Caki2 (cell line): Measurements from ENCODE around the gene TUBA4A. TPM values are rescaled to one million over a fixed set of nuclear protein-coding genes. Genes with fewer than 3 reads are reported as not detected.

ENCODE experiments used
- DNase-seq: peaks from one replicate; pipeline ENCODE4 v3.0.0-alpha.2; 2015; ENCODE audit warnings: low read depth
- in situ Hi-C: cut with HindIII; loops from 2 replicates; pipeline ENCODE4 v1.10.0; 2016; ENCODE audit warnings: low sequenced_read_pairs, low pct_unique_long_range_greater_than_20kb, mixed read lengths
- total RNA-seq: library from RNA; depleted of rRNA; stranded (reverse); fragments of >200 nt; shearing (Covaris generic); gene quantifications from 2 replicates; pipeline ENCODE4 v1.2.3, GENCODE V29; 2014; ENCODE audit warnings: low replicate concordance

The TUBA4A gene
- total RNA-seq, 1 experiment from 2014 or later: 23.9 TPM

GRCh38 chr2:219249203-219249980 lies 4.3 kb downstream of the TUBA4A start:
- in situ Hi-C loops: no loop called here
- DNase-seq: peak; percentile 86

GRCh38 chr2:219248845-219249202 lies 4.9 kb downstream of the TUBA4A start:
- in situ Hi-C loops: no loop called here
- no peak for DNase-seq

- in situ Hi-C loops: no loop called here
- no peak for DNase-seq
Observed at GRCh38 chr2:219247678-219248642, 5.8 kb downstream of the TUBA4A start.

GRCh38 chr2:219246559-219246958 lies 7.2 kb downstream of the TUBA4A start:
- in situ Hi-C loops: no loop called here
- no peak for DNase-seq

GRCh38 chr2:219245899-219246230 lies 7.9 kb downstream of the TUBA4A start:
- in situ Hi-C loops: no loop called here
- no peak for DNase-seq

GRCh38 chr2:219245148-219245898 lies 8.4 kb downstream of the TUBA4A start, which contains the start of the genes GLB1L and STK16:
Gene GLB1L, minus strand, starts transcription at chr2:219245444. Its CDS starts 1,871 bp downstream, at chr2:219243573.
Gene STK16, plus strand, starts transcription at chr2:219245479. Its CDS starts 521 bp downstream, at chr2:219246000.
- in situ Hi-C loops: no loop called here

GRCh38 chr2:219244789-219245147 lies 8.9 kb downstream of the TUBA4A start:
- no peak for DNase-seq

More at GRCh38 chr2:219245148-219245898, 8.4 kb downstream of the TUBA4A start, which contains the start of the genes GLB1L and STK16:
- peak; percentile 83 for DNase-seq

GRCh38 chr2:219243291-219243761 lies 10.4 kb downstream of the TUBA4A start:
- no peak for DNase-seq

More at GRCh38 chr2:219244789-219245147, 8.9 kb downstream of the TUBA4A start:
- in situ Hi-C loops: no loop called here

GRCh38 chr2:219234331-219234730 lies 19.4 kb downstream of the TUBA4A start:
- DNase-seq: no peak
- in situ Hi-C loops: no loop called here

More at GRCh38 chr2:219243291-219243761, 10.4 kb downstream of the TUBA4A start:
- in situ Hi-C loops: no loop called here

GRCh38 chr2:219230059-219230540 lies 23.6 kb downstream of the TUBA4A start:
- peak; percentile 54 for DNase-seq
- in situ Hi-C loops: no loop called here

- peak; percentile 96 for DNase-seq
- in situ Hi-C loops: no loop called here
Observed at GRCh38 chr2:219229305-219230058, 24.2 kb downstream of the TUBA4A start, which contains the start of the genes ANKZF1 and ATG9A. Gene ANKZF1, plus strand, starts transcription at chr2:219229806. Its CDS starts 452 bp downstream, at chr2:219230258. Gene ATG9A, minus strand, starts transcription at chr2:219229636. Its CDS starts 1,612 bp downstream, at chr2:219228024.

- in situ Hi-C loops: no loop called here
- DNase-seq: no peak
Observed at GRCh38 chr2:219228911-219229304, 24.8 kb downstream of the TUBA4A start.

GRCh38 chr2:219228041-219228910 lies 25.4 kb downstream of the TUBA4A start:
- in situ Hi-C loops: no loop called here
- DNase-seq: no peak

GRCh38 chr2:219225350-219225749 lies 28.4 kb downstream of the TUBA4A start:
- no peak for DNase-seq
- in situ Hi-C loops: no loop called here

GRCh38 chr2:219223831-219224610 lies 29.7 kb downstream of the TUBA4A start:
- no peak for DNase-seq
- in situ Hi-C loops: no loop called here
